HEK293 (cell line): Measurements from ENCODE around the gene FBLN2.

Source experiments
- KLF8 ChIP-seq: fragments of 450-650 bp; formaldehyde crosslinking; IDR thresholded peaks from 2 replicates; pipeline ENCODE4 v1.5.1; 2016; ENCODE audit warnings: missing biosample characterization, missing genetic modification characterization
- REPIN1 ChIP-seq: fragments of 450-650 bp; formaldehyde crosslinking; IDR thresholded peaks from 2 replicates; pipeline ENCODE4 v1.5.1; 2017; ENCODE audit warnings: missing biosample characterization, missing genetic modification characterization, low read depth
- TRIM28 ChIP-seq: IDR thresholded peaks from 2 replicates; pipeline ENCODE4 v1.6.1; 2011; ENCODE audit warnings: low read length, control low read depth, borderline replicate concordance
- YY1 ChIP-seq: fragments of 450-650 bp; formaldehyde crosslinking; IDR thresholded peaks from 2 replicates; pipeline ENCODE4 v1.5.1; 2018; ENCODE audit warnings: missing biosample characterization, missing genetic modification characterization
- ZBTB21 ChIP-seq: fragments of 450-650 bp; formaldehyde crosslinking; IDR thresholded peaks from 2 replicates; pipeline ENCODE4 v1.5.1; 2017; ENCODE audit warnings: missing biosample characterization, missing genetic modification characterization
- ZNF596 ChIP-seq: fragments of 450-650 bp; IDR thresholded peaks from 2 replicates; pipeline ENCODE4 v1.5.0; 2018; ENCODE audit warnings: missing biosample characterization, mild to moderate bottlenecking, missing genetic modification characterization, moderate library complexity
- ZNF624 ChIP-seq: fragments of 450-650 bp; formaldehyde crosslinking; IDR thresholded peaks from 2 replicates; pipeline ENCODE4 v1.5.1; 2017; ENCODE audit warnings: missing biosample characterization, missing genetic modification characterization
- ZSCAN16 ChIP-seq: fragments of 450-650 bp; formaldehyde crosslinking; IDR thresholded peaks from 2 replicates; pipeline ENCODE4 v1.5.1; 2016; ENCODE audit warnings: missing biosample characterization, missing genetic modification characterization
- TF ChIP-seq, protein P1 (sequence below): fragments of 450-650 bp; formaldehyde crosslinking; IDR thresholded peaks from 2 replicates; pipeline ENCODE4 v1.5.1; 2016; ENCODE audit warnings: missing biosample characterization, missing genetic modification characterization

DNA sequence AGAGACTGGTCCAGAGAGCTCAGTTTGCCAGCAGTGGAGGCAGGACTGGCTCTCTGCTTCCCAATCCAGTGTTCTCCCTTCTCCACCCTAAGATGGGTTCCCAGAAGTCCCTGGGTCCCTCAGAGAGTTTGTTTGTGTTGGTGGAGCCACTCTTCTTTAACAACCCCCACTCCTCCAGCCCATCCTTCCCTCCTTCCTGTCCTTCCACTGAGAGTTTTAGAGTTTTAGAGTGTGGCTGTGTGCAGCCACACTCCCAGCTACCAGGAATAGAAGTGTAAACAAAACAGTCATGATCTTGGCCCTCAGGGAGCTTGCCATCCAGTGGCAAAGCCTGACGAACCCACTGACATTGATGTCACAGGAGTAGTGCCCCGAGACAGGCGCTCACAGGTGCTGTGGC is 12.5 kb upstream of the FBLN2 start:
- TF ChIP-seq, protein P1, sequence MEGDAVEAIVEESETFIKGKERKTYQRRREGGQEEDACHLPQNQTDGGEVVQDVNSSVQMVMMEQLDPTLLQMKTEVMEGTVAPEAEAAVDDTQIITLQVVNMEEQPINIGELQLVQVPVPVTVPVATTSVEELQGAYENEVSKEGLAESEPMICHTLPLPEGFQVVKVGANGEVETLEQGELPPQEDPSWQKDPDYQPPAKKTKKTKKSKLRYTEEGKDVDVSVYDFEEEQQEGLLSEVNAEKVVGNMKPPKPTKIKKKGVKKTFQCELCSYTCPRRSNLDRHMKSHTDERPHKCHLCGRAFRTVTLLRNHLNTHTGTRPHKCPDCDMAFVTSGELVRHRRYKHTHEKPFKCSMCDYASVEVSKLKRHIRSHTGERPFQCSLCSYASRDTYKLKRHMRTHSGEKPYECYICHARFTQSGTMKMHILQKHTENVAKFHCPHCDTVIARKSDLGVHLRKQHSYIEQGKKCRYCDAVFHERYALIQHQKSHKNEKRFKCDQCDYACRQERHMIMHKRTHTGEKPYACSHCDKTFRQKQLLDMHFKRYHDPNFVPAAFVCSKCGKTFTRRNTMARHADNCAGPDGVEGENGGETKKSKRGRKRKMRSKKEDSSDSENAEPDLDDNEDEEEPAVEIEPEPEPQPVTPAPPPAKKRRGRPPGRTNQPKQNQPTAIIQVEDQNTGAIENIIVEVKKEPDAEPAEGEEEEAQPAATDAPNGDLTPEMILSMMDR (tag by site-specific recombination): no peak
- TF ChIP-seq REPIN1 (no peak), ZBTB21 (no peak), ZSCAN16 (no peak), TRIM28 (no peak), YY1 (tag by site-specific recombination) (no peak), ZNF624 (tag by site-specific recombination) (no peak), ZNF596 (tag by site-specific recombination) (no peak), KLF8 (no peak)
